HepG2 (cell line): ENCODE data around the gene RPL41. TPM values are rescaled to one million over a fixed set of nuclear protein-coding genes. Genes with fewer than 3 reads are reported as not detected.
A peak's percentile ranks its signal among the peaks of the same experiment; 100 is the strongest.

Source experiments
- BCL6 ChIP-seq: IDR thresholded peaks from 2 replicates; pipeline ENCODE4 v1.6.1; 2016; ENCODE audit warnings: missing genetic modification reagents, missing compliant biosample characterization
- CBFB ChIP-seq: sonication (generic); formaldehyde crosslinking; IDR thresholded peaks from 2 replicates; pipeline ENCODE4 v1.4.0; 2020; ENCODE audit warnings: missing genetic modification reagents
- CBX1 ChIP-seq: IDR thresholded peaks from one replicate; pipeline ENCODE4 v1.6.1; 2016; ENCODE audit warnings: antibody characterized with exemption, low read depth
- FIP1L1 ChIP-seq: fragments of 200-400 bp; formaldehyde crosslinking; IDR thresholded peaks from 2 replicates; pipeline ENCODE4 v1.6.1; 2018; ENCODE audit warnings: low read depth, mild to moderate bottlenecking, low read length, moderate library complexity, borderline replicate concordance; ENCODE audit not compliant: insufficient read depth
- GFI1 ChIP-seq: sonication (generic); formaldehyde crosslinking; IDR thresholded peaks from 2 replicates; pipeline ENCODE4 v1.5.0; 2020; ENCODE audit warnings: missing genetic modification reagents, mild to moderate bottlenecking, borderline replicate concordance
- HNF4G ChIP-seq, 2 experiments: sonication (generic) in 1 of 2; formaldehyde crosslinking in 1 of 2; IDR thresholded peaks; 2 replicates each; pipeline versions ENCODE4 v1.4.0 to v1.6.1; 2011 to 2020; ENCODE audit warnings: borderline replicate concordance in 2 of 2, low read depth in 2 of 2, mild to moderate bottlenecking in 2 of 2, low read length in 1 of 2, missing genetic modification reagents in 1 of 2, moderate library complexity in 1 of 2
- KDM4B ChIP-seq: sonication (generic); formaldehyde crosslinking; IDR thresholded peaks from 2 replicates; pipeline ENCODE4 v1.4.0; 2020; ENCODE audit warnings: missing genetic modification reagents
- SPEN ChIP-seq: sonication (generic); formaldehyde crosslinking; IDR thresholded peaks from 2 replicates; pipeline ENCODE4 v1.5.1; 2020; ENCODE audit warnings: low read depth, mild to moderate bottlenecking, missing genetic modification reagents
- ZMYM4 ChIP-seq: sonication (generic); formaldehyde crosslinking; IDR thresholded peaks from 2 replicates; pipeline ENCODE4 v1.8.1; 2023; ENCODE audit warnings: mild to moderate bottlenecking, missing genetic modification reagents
- ZNF124 ChIP-seq: sonication (generic); formaldehyde crosslinking; IDR thresholded peaks from 2 replicates; pipeline ENCODE4 v1.4.0; 2020; ENCODE audit warnings: missing genetic modification reagents
- ZNF543 ChIP-seq: sonication (generic); formaldehyde crosslinking; IDR thresholded peaks from 2 replicates; pipeline ENCODE4 v1.4.0; 2020; ENCODE audit warnings: mild to moderate bottlenecking, missing genetic modification reagents
- ZNF552 ChIP-seq: sonication (generic); formaldehyde crosslinking; IDR thresholded peaks from 2 replicates; pipeline ENCODE4 v1.9.0; 2022; ENCODE audit warnings: missing genetic modification reagents, mild to moderate bottlenecking, borderline replicate concordance
- ZNF556 ChIP-seq: sonication (generic); formaldehyde crosslinking; IDR thresholded peaks from 2 replicates; pipeline ENCODE4 v1.4.0; 2020; ENCODE audit warnings: mild to moderate bottlenecking, missing genetic modification reagents, borderline replicate concordance
- ZNF629 ChIP-seq: sonication (generic); formaldehyde crosslinking; conservative IDR thresholded peaks from 2 replicates; pipeline ENCODE4 v1.5.0; 2020; ENCODE audit warnings: missing genetic modification reagents
- ZNF672 ChIP-seq: sonication (generic); formaldehyde crosslinking; IDR thresholded peaks from 2 replicates; pipeline ENCODE4 v1.8.1; 2022; ENCODE audit warnings: missing genetic modification reagents
- ZSCAN31 ChIP-seq: sonication (generic); formaldehyde crosslinking; IDR thresholded peaks from 2 replicates; pipeline ENCODE4 v1.5.0; 2020; ENCODE audit warnings: low read depth, mild to moderate bottlenecking, missing genetic modification reagents
- polyA plus RNA-seq, 8 experiments: library from polyadenylated mRNA; depleted of rRNA in 3 of 8; stranded (reverse) in 7 of 8; unstranded in 1 of 8; fragments of >200 nt; fragmentation: Illumina TruSeq in 4 of 8; extraction: Trizol in 4 of 8; gene quantifications; 2 replicates each; pipeline versions ENCODE4 v1.2.1 to v1.2.3, GENCODE V29; 2011 to 2016; ENCODE audit warnings: low read depth in 4 of 8, missing spikeins in 1 of 8, mixed read lengths in 1 of 8; ENCODE audit not compliant: insufficient read depth in 1 of 8
- total RNA-seq, 5 experiments: library from RNA; depleted of rRNA; stranded (reverse); fragments of >200 nt; fragmentation: Illumina TruSeq; extraction: Trizol; gene quantifications; 2 replicates each; pipeline ENCODE4 v1.2.3, GENCODE V29; 2016; ENCODE audit warnings: low read depth in 1 of 5
- TF ChIP-seq, protein P1 (sequence below), 2 experiments: fragments of 450-650 bp in 1 of 2; sonication (generic) in 1 of 2; formaldehyde crosslinking; IDR thresholded peaks; 2 replicates each; pipeline versions ENCODE4 v1.5.0 to v1.8.0; 2020 to 2022; ENCODE audit warnings: mild to moderate bottlenecking in 1 of 2, missing genetic modification reagents in 1 of 2
- TF ChIP-seq, protein P2 (sequence below): sonication (generic); formaldehyde crosslinking; IDR thresholded peaks from 2 replicates; pipeline ENCODE4 v1.9.0; 2021; ENCODE audit warnings: missing genetic modification reagents, mild to moderate bottlenecking, borderline replicate concordance
- TF ChIP-seq, protein P3 (sequence below): sonication (generic); formaldehyde crosslinking; IDR thresholded peaks from 2 replicates; pipeline ENCODE4 v1.4.0; 2020; ENCODE audit warnings: missing genetic modification reagents
- TF ChIP-seq, protein P4 (sequence below): sonication (generic); formaldehyde crosslinking; IDR thresholded peaks from 2 replicates; pipeline ENCODE4 v1.8.1; 2022; ENCODE audit warnings: low read depth, mild to moderate bottlenecking, missing genetic modification reagents
- TF ChIP-seq, protein P5 (sequence below): sonication (generic); formaldehyde crosslinking; IDR thresholded peaks from 2 replicates; pipeline ENCODE4 v1.8.0; 2022; ENCODE audit warnings: mild to moderate bottlenecking, missing genetic modification reagents

The RPL41 gene
- total and polyA plus RNA-seq, 2 of the 13 experiments (the other 11 are each of a cell fraction or from before 2014, with no cell fraction given): 4,012 to 7,670 TPM

DNA sequence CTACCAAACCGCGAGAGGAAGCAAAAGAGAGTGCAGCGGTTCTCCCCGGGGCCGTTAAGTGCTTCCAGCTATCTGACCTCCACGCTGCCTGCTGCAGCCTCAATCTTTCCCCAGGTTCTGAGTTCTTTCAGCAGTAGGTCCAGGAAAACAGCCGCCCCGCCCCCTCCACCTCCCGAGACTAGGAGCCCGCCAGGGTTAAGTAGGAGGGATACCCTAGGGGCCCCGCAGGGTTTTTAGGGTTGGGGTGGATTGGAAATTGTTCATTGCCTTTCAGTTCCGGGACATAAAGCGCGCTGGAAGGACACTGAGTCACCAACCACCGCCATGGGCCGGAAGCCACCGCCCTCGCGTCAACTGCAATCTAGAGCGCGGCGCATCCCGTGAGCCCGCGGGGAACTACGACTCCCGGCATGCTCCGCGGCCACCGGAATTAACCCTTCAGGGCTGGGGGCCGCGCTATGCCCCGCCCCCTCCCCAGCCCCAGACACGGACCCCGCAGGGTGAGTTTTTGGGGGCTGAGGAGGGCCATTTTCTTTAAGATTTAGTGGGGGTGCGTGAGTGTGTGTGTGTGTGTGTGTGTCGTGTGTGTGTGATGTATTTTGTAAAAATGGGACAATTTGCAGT is 35.8 kb downstream of the RPL41 start, which contains the start of gene MYL6B (continued):
- TF ChIP-seq, protein P1, sequence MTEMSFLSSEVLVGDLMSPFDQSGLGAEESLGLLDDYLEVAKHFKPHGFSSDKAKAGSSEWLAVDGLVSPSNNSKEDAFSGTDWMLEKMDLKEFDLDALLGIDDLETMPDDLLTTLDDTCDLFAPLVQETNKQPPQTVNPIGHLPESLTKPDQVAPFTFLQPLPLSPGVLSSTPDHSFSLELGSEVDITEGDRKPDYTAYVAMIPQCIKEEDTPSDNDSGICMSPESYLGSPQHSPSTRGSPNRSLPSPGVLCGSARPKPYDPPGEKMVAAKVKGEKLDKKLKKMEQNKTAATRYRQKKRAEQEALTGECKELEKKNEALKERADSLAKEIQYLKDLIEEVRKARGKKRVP (CRISPR knock-in tag; IDR thresholded peaks at IDR 0.05): peak in 1 of 2 experiments; percentile 5; a peak in 1 of 4 replicates
- TF ChIP-seq GFI1 (CRISPR knock-in tag) (0 out of 2 replicates have a peak, but pooled peaks have one; percentile 26), ZMYM4 (peak; percentile 43; the same call in 1 of the 2 replicates), ZSCAN31 (peak; percentile 23; the same call in 1 of the 2 replicates), ZNF556 (CRISPR knock-in tag) (no peak), ZNF543 (CRISPR knock-in tag) (no peak), FIP1L1 (no peak), CBFB (peak; percentile 68; the same call in 1 of the 2 replicates), ZNF629 (CRISPR knock-in tag) (peak; percentile 29; the same call in 1 of the 2 replicates), SPEN (CRISPR knock-in tag) (peak; percentile 57; the same call in 1 of the 2 replicates), BCL6 (0 out of 2 replicates have a peak, but pooled peaks have one; percentile 25), CBX1 (peak; percentile 51), ZNF124 (CRISPR knock-in tag) (peak; percentile 42; the same call in 1 of the 2 replicates), KDM4B (CRISPR knock-in tag) (peak; percentile 63; the same call in 1 of the 2 replicates), HNF4G (IDR thresholded peaks at IDR 0.05; ENCODE audit: borderline replicate concordance, low read depth, low read length) (peak; percentile 50; the same call in 1 of the 2 replicates), HNF4G (CRISPR knock-in tag; IDR thresholded peaks at IDR 0.05; ENCODE audit: borderline replicate concordance, low read depth) (no peak), ZNF552 (CRISPR knock-in tag) (no peak), ZNF672 (no peak)
- TF ChIP-seq, protein P2, sequence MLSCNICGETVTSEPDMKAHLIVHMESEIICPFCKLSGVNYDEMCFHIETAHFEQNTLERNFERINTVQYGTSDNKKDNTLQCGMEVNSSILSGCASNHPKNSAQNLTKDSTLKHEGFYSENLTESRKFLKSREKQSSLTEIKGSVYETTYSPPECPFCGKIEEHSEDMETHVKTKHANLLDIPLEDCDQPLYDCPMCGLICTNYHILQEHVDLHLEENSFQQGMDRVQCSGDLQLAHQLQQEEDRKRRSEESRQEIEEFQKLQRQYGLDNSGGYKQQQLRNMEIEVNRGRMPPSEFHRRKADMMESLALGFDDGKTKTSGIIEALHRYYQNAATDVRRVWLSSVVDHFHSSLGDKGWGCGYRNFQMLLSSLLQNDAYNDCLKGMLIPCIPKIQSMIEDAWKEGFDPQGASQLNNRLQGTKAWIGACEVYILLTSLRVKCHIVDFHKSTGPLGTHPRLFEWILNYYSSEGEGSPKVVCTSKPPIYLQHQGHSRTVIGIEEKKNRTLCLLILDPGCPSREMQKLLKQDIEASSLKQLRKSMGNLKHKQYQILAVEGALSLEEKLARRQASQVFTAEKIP (CRISPR knock-in tag): no peak
- TF ChIP-seq, protein P3, sequence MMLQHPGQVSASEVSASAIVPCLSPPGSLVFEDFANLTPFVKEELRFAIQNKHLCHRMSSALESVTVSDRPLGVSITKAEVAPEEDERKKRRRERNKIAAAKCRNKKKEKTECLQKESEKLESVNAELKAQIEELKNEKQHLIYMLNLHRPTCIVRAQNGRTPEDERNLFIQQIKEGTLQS: 0 out of 2 replicates have a peak, but pooled peaks have one; percentile 25
- TF ChIP-seq, protein P4, sequence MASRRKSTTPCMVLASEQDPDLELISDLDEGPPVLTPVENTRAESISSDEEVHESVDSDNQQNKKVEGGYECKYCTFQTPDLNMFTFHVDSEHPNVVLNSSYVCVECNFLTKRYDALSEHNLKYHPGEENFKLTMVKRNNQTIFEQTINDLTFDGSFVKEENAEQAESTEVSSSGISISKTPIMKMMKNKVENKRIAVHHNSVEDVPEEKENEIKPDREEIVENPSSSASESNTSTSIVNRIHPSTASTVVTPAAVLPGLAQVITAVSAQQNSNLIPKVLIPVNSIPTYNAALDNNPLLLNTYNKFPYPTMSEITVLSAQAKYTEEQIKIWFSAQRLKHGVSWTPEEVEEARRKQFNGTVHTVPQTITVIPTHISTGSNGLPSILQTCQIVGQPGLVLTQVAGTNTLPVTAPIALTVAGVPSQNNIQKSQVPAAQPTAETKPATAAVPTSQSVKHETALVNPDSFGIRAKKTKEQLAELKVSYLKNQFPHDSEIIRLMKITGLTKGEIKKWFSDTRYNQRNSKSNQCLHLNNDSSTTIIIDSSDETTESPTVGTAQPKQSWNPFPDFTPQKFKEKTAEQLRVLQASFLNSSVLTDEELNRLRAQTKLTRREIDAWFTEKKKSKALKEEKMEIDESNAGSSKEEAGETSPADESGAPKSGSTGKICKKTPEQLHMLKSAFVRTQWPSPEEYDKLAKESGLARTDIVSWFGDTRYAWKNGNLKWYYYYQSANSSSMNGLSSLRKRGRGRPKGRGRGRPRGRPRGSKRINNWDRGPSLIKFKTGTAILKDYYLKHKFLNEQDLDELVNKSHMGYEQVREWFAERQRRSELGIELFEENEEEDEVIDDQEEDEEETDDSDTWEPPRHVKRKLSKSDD (CRISPR knock-in tag): peak; percentile 30; the same call in 1 of the 2 replicates
- TF ChIP-seq, protein P5, sequence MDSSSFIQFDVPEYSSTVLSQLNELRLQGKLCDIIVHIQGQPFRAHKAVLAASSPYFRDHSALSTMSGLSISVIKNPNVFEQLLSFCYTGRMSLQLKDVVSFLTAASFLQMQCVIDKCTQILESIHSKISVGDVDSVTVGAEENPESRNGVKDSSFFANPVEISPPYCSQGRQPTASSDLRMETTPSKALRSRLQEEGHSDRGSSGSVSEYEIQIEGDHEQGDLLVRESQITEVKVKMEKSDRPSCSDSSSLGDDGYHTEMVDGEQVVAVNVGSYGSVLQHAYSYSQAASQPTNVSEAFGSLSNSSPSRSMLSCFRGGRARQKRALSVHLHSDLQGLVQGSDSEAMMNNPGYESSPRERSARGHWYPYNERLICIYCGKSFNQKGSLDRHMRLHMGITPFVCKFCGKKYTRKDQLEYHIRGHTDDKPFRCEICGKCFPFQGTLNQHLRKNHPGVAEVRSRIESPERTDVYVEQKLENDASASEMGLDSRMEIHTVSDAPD: no peak
